Spleen (tissue), 7 donors: Measurements from ENCODE around the gene ZNF473.

Experiments used
- CTCF ChIP-seq, 11 experiments: fragments of 200-600 bp in 7 of 11; fragments of 450-650 bp in 4 of 11; sonication (generic) in 4 of 11; IDR thresholded peaks in 8 of 11; conservative IDR thresholded peaks in 3 of 11; 1 replicate in 7 of 11; 2 replicates in 4 of 11; pipeline versions ENCODE4 v1.4.0 to v1.8.0; 2016 to 2021; ENCODE audit warnings: antibody characterized with exemption in 11 of 11, inconsistent platforms in 4 of 11, mild to moderate bottlenecking in 1 of 11
- POLR2A ChIP-seq, 3 donors: fragments of 450-650 bp; IDR thresholded peaks; one replicate each; pipeline ENCODE4 v1.5.1; 2017; ENCODE audit warnings: antibody characterized with exemption in 3 of 3, mild to moderate bottlenecking in 1 of 3
- donor health status: DM: no; HTN: no; CAD: no; lungs with moderate emphysema.
- donor health status: DM: no; HTN: no; CAD: no.
- donor health status: DM: no; HTN: no; CAD: no.

GRCh38 chr19:50003254-50003788 lies 22.5 kb upstream of the ZNF473 start:
- TF ChIP-seq POLR2A (IDR thresholded peaks at IDR 0.05) (no peak), CTCF (IDR thresholded peaks at IDR 0.05 in 8 of 11, conservative IDR thresholded peaks at IDR 0.05 in 3 of 11) (no peak)
